Endothelial cell of umbilical vein (primary cell): ENCODE measurements around the gene CROT.

Experiments
- CTCF ChIP-seq, 2 donors: IDR thresholded peaks; 1 replicate in 1 of 2; 2 replicates in 1 of 2; pipeline ENCODE4 v1.5.1; 2011; ENCODE audit warnings: low read length in 2 of 2, mild to moderate bottlenecking in 2 of 2, moderate library complexity in 2 of 2, control low read depth in 1 of 2, inconsistent platforms in 1 of 2, low read depth in 1 of 2; ENCODE audit not compliant: insufficient read depth in 1 of 2; ENCODE audit errors: extremely low read depth in 1 of 2
- MAX ChIP-seq: IDR thresholded peaks from 2 replicates; pipeline ENCODE4 v1.6.1; 2011; ENCODE audit not compliant: insufficient read depth, insufficient read length

GRCh38 chr7:87330942-87331341 is 14.5 kb upstream of the CROT start:
- TF ChIP-seq CTCF (IDR thresholded peaks at IDR 0.05; ENCODE audit: extremely low read depth in 1 of 2, insufficient read depth in 1 of 2, low read depth in 1 of 2, low read length in 2 of 2) (no peak), MAX (no peak)
